Activated T-cell treated with anti-CD3 and anti-CD28 coated beads for 24 hours (primary cell): ENCODE measurements around the gene ACTL6A.

ENCODE experiments used
- DNase-seq: peaks from one replicate; pipeline ENCODE4 v3.0.0-alpha.2; 2020; ENCODE audit warnings: low read depth

The ACTL6A gene

DNA sequence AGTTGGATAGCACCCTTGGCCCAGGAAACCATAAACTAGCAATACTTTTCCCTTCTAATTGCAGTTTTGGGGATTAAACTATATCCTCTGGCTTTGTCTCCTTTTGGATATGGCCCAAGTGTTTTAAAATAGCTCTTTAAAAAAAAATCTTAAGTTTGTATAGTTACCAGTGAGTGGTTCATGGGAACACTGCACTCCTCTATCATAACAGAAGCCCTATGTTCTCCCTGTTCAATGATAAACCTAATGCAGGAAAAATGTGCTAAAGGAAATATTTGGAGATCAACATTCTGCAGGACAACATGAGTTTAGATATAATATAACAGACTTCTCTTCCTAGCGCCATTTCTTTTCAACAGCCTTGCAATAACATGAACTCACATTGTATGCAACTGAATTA lies 28.6 kb downstream of the ACTL6A start:
- no peak for DNase-seq

DNA sequence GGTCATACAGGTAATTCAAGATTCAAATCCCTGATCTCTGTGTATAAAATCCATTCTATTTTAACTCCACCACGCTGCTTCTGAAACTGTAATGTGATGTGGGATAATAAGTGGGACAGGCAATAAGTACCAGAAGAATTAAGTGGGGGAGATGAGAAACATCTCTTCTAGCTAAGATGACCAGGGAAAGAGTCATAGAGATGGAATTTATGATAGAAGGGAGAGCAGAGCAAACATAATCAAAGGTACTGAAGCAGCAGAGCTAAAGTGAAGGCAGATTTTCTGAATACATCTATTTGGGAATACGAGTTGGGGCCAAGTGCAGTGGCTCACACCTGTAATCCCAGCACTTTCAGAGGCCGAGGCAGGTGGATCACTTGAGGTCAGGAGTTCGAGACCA lies 36.8 kb downstream of the ACTL6A start:
- DNase-seq, result no peak

DNA sequence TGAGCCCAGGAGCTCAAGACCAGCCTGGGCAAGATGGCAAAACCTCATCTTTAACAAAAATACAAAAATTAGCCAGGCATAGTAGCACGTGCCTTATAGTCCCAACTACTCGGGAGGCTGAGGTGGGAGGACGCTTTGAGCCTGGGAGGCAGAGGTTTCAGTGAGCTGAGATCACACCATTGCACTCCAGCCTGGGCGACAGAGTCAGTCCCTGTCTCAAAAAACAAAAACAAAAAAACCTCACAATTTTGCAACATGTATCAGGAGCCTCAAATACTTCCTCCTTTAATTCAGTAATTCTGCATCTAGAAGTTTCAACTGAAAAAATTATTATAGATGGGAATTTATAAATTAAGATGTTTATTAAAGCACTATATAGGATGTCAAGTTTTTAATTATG lies 40.6 kb downstream of the ACTL6A start:
- no peak for DNase-seq

DNA sequence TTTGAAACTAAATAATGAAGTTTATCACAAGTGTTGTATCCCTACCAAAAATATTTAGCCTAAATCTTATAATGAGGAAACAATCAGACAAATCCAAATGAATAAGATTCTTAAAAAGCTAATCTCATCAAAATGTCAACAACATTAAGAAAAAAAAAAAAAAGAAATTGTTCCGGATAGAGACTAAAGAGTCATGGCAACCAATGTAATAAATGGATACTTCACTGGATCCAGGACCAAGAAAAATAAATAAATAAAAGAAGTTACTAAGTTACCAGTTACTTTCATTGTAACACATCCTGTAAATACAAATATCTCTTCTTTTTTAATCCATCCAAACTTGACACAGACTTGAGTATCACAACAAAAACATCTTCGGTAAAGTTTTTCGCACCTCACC lies 41.1 kb downstream of the ACTL6A start:
- DNase-seq, result no peak

DNA sequence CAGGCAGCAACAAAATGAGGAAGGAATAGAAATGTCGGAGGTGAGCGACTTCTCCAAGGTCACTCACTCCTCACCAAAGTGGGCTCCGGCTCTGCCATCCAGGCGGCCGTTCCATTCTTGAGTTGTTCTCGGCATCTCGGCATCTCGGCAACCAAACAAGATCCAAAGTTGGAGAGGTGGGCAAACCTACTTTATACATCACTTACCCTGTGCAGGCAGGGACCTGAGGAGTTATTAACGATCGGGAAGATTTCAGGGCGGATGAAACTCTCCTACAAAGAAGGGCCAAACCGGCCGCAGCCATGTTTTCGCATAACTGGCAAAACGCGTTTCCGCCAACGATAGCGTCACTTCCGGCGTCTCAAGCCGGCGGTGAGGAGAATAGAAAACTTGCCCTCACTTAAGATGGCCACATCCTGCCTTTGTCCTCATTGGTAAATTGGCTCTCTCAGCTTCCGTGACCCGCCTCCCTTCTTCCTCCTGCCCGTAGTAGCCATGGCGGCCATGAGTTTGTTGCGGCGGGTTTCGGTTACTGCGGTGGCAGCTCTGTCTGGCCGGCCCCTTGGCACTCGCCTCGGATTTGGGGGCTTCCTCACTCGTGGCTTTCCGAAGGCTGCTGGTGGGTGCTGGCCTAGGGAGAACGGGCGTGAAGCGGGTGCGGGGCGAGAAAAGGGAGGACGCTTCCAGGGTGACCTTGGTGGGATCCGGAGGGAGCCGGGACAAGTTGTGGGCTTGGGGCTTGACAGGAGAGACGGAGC lies 41.8 kb downstream of the ACTL6A start, which contains the start of the genes MRPL47 and NDUFB5:
TSS of gene MRPL47 (minus strand) at position 318 of the 758 bp plus-strand sequence. CDS start at position 304, 14 bp downstream.
TSS of gene NDUFB5 (plus strand) at position 474 of the 758 bp plus-strand sequence. CDS start at position 496, 22 bp downstream.
- DNase-seq, result peak; percentile 89

DNA sequence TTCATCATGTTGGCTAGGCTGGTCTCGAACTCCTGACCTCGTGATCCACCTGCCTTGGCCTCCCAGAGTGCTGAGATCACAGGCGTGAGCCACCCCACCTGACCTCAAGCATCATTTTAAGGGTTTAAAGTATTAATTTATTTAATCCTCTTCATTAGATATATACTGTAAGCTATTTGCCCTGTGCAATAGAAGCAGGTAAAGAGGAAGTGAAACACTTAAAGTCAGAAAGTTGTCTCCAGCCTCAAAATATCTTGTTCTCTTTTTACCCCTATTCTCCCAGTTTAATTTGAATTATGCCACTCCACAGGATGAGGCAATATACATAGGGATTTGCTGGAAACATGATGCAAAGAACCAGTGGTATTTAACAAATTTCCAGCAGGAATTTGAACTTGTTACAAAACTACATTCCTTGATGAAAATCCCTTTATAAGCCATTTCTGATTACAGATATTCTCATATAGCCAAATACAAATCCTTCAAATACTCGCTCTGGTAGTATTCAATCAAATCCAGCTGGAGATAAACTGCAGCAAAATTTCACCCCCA lies 43.9 kb downstream of the ACTL6A start:
- no peak for DNase-seq

DNA sequence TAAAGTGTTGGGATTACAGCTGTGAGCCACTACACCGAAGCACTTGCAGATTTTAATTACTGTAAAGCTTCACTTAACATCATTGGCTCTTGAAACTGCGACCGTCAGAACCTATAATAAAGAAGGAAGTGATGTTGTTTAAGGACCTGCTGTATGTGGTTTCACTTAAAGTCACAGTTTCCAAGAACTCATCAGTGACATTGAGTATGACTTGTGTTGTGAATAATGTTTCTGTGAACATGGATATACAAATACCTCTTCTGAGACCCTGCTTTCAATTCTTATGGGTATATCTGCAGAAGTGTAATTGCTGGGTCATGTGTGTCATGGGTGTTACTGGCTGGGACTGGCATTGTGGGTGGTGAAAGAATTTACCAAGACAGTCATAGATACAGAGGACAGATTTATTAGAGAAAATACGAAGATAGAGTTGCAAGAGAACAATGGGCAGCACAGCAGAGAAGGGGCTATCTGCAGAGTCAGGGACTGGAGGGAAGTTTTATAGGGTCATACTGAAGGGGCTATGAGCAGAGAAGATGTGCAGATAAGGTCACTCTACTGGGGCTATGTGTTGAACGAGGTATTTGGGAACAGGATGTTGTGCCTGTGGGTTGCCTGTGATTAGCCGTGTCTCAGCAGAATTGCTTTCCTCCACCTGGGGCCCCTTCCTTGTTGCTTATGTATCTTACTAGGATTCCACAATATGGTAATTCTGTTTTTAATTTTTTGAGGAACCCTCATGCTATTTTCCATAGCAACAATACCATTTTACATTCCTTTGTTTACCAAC lies 46.4 kb downstream of the ACTL6A start:
- DNase-seq, result peak; percentile 7

DNA sequence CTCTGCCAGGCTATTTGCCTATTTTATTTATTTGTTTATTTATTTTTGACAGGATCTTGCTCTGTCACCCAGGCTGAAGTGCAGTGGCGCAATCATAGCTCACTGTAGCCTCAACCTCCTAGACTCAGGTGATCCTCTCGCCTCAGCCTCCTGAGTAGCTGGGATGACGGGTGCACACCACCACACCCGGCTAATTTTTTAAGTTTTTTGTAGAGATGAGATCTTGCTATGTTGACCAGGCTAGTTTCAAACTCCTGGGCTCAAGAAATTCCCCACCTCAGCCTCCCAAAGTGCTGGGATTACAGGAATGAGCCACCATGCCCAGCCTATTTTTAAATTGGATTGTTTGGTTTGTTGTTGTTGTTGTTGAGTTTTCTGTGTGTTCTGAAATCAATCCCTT lies 47.3 kb downstream of the ACTL6A start:
- no peak for DNase-seq

DNA sequence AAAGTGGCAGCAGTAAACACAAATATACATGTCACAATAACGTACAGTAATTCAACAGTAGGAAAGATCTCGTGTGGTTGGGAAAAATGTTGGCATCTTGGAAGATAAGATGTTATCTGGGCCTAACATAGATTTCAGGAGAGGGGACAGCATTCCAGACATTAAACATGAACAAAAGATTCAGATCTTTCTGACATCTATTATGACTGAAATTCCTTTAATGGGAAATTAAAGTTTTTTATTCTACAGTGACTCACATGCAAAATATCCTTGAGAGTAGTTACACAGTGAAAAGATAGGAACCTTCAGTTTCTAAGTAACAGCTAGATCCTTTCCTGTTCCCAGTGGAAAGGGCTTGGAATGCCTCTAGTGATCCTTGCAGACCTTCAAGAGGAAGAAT lies 51.1 kb downstream of the ACTL6A start:
- no peak for DNase-seq

DNA sequence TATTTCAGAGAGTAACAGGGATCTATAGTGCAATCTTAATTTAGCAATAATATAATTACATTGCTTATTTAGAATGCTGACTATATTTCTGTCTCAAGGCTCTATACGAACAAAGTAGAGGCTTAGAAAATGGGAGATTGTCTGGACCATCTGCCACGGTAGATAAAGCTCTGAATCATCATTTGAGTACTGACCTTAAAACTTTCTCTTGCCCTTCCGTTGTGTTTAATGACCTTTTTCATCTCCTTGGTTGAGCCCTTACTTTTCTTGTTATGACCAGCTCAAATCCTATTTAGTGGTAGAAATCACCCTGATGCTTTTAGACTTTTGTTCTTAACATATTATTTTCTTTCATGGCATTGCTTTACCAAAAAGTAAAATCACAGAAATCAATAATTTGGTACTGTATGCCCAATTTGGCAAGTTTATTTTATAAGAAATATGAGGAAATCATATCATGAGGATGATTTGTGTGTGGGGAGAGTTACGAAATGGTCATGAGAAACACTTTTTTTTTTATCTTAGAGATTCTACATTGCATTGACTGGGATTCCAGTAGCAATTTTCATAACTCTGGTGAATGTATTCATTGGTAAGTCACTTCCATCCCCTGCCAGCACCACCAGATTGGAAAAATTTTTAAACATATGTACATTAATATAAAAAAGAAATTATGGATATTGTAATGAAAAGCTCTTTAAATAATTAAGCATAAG lies 52.9 kb downstream of the ACTL6A start:
- DNase-seq, result no peak

DNA sequence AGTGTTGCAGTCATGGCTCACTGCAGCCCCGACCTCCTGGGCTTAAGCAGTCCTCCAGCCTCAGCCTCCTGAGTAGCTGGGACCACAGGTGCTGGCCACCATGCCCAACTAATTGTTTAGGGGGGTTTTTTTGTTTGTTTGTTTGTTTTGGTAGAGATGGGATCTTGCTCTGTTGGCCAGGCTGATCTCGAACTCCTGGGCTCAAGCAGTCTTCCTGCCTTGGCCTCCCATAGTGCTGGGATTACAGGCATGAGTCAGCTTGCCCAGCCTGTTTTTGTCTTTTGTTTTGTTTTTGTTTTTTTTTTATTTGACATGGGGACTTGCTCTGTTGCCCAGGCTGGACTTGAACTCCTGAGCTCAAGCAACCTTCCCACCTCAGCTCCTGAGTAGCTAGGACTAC lies 59.3 kb downstream of the ACTL6A start:
- DNase-seq, result no peak

DNA sequence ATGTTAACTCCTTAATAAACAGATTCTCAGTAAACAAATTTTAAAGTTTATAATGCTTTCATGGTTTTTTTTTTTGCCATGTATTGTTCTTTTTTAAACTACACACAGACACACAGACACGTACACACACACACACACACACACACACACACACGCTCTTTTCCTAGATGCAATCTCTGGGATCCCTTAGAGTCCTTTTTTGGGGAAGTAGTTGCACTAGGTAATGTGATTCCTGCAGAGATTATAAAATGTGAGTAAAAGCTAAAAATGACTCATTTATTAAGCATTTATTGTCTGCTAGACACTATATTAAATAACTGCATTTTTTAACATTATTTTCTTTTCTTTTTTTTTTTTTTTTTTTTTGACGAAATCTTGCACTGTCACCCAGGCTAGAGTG lies 61.7 kb downstream of the ACTL6A start:
- DNase-seq, result no peak

DNA sequence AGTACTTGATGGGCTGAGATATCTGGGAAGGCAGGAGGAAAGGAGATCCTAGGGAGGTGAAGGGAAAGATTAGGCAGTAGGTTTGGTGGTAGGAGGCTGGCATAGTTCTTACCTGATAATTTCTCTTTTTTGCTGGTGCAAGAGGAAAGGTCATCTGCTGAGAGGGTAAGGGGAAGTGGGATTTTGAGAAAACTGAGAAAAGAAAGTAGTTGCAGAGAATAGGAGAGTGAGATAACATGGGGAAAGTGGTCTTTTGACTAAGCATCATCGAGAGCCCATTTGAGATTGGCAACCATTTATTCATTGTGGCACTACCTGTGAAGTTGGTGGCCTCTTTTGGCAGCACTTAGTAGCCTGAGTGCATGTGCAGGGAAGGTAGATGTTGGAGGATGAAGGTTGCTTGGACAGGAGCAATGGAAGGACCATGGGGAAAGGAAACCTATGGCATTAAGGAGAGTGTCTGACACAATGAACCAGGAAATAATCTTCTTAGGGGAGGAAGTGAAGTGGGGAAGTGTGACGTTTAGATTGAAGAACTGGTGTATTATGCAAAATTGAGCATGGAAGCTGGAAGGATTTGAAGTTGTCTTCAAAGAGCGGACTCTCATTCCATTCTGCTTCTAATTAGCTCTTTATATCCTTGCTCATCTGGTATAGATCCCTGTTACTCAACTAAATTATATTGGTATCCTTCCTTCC lies 68.2 kb downstream of the ACTL6A start:
- DNase-seq, result no peak
